GM19023 (cell line): ENCODE results near the gene FARP2.
"Not testable (repeated sequence)": the region's sequence is repeated elsewhere in the genome, so short reads cannot be mapped to it uniquely, and the experiment has no call there.

ENCODE experiments used
- ATAC-seq: cut with Tn5 transposase; IDR thresholded peaks from one replicate; pipeline ENCODE4 v1.9.1; 2021; ENCODE audit warnings: mild to moderate bottlenecking, moderate library complexity; ENCODE audit not compliant: unreplicated experiment

The FARP2 gene, protein sequence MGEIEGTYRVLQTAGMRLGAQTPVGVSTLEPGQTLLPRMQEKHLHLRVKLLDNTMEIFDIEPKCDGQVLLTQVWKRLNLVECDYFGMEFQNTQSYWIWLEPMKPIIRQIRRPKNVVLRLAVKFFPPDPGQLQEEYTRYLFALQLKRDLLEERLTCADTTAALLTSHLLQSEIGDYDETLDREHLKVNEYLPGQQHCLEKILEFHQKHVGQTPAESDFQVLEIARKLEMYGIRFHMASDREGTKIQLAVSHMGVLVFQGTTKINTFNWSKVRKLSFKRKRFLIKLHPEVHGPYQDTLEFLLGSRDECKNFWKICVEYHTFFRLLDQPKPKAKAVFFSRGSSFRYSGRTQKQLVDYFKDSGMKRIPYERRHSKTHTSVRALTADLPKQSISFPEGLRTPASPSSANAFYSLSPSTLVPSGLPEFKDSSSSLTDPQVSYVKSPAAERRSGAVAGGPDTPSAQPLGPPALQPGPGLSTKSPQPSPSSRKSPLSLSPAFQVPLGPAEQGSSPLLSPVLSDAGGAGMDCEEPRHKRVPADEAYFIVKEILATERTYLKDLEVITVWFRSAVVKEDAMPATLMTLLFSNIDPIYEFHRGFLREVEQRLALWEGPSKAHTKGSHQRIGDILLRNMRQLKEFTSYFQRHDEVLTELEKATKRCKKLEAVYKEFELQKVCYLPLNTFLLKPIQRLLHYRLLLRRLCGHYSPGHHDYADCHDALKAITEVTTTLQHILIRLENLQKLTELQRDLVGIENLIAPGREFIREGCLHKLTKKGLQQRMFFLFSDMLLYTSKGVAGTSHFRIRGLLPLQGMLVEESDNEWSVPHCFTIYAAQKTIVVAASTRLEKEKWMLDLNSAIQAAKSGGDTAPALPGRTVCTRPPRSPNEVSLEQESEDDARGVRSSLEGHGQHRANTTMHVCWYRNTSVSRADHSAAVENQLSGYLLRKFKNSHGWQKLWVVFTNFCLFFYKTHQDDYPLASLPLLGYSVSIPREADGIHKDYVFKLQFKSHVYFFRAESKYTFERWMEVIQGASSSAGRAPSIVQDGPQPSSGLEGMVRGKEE

DNA sequence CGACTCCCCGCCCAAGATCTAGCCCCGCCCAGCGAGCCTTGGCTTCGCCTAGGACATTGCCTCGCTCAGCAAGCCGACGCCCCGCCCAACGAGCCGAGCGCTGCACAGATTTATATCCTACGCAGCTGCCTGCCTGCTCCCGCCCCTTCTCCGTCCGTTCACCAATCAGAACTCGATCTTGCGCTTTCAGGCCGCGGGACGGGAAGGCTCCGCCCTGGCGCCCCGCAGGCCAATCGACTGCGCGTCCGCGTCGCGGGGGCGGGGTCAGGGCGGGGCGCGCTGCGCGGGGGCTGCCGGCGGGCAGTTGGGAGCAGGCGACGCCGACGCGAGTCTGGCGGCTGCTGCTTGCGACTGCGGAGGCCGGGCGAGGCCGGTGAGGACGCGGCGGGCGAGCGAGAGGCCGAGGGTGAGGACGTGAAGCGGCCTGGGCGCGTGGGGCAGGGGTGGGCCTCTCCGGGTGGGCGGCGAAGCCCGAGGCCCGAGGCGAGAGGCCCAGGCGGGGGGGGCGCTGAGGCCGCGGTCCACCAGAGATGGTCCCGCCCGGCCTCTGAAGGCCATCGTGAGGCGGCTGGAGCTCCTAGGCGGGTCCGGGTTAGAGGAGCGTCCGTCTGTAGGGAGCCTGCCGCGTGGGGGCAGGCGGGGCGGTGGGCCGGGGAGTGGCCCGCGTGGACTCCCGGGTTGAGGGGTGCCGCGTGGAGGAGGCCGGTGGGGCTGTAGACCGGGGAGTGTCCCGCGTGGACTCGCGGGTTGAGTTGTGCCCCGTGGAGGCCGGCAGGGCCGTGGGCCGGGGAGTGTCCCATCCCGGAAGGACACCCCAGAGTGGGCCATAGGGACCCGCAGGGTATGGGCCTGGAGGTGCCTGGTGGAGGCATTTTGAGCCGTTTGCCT lies at the start of gene FARP2:
TSS of gene FARP2 (plus strand) at position 303 of the 888 bp plus-strand sequence. CDS start 16,823 bp downstream, outside the sequence.
- peak; percentile 83 for ATAC-seq

DNA sequence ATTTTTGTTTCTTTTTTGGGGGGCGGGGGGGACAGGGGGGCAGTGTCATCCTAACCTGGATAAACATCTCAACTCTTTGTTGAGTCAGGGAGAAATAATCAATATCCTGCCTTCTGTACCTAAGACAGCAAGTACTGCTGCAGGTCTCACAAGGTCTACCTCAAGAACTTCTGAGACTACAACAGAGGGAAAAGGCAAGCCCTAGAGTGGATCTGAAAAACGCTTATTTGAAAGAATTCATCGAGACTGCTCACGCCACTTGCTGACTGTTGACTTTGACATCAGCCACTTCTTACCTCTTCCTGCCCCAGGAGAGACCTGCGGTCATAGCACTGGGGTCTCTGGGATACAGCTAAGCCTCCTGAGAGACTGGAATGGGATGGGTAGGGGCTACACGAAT lies 49.0 kb upstream of the FARP2 start:
- ATAC-seq = no peak

DNA sequence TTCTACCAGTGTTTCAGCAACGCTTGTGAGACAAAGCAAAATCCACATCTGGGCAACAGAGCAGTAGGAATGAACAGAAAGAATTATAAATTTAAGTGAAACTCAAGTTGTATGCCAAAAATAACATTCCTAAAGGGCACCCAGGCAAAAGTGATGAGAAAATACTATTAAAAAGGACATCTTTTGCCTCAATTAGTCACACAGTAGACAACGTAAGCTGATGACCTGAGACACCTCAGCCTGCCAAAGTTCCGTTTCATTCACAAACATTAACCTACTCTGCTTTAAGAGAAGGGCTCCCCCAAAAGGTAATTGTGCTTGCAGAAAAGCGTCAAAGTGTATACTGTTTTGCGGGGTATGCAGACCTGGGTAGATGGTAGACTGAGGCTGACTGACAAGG lies 47.8 kb upstream of the FARP2 start:
- no peak for ATAC-seq

DNA sequence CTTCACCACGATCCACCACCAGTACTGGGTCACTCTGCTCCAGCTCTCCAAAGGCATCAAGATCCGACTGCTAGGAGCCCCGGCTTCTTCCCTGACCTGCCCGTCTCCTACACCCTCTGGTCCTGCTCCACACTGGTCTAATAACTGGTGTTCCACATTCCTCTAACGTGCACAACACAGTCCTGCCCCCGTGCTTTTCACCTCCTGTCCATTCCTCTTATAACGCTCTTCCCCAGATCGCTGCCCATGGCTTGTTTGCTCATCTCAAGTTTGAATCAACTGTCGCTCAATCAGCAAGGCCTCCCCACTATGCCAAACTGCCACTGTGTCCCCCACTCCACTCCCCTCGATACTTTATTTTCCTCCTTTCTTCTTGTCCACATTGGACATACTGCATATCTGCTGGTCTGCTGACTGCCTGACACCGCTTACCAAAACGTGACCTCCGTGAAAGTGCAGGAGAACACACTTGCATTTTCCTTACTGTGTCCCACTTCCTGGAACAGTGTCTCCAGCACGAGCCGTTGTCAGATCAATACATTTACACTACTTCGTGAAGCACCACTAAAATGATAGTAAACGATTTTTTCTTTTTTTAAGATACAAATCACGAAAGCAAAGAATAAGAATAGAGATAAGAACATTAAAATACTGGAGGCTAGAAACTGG lies 47.1 kb upstream of the FARP2 start:
- ATAC-seq = no peak

DNA sequence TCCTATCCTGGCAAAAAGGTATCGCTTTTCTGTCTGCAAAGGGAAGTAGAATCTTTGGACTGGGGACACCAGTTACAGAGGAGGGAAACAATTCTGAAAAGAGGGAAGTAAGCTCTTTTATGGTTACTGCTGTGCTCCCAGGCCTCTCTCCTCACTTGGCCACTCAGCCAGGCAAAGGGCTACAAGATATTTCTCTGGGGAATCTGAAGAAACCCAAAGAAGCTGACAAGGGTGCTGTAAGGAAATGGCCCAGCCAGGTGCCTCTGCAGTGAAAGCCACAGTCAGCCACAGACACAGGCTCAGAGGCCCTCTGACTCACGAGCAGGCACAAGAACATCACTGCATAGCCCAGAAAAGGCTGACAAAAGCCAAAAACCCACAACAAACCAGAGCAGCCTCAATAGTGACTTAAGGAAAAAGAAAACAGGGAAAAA lies 46.4 kb upstream of the FARP2 start:
- peak; percentile 37 for ATAC-seq

DNA sequence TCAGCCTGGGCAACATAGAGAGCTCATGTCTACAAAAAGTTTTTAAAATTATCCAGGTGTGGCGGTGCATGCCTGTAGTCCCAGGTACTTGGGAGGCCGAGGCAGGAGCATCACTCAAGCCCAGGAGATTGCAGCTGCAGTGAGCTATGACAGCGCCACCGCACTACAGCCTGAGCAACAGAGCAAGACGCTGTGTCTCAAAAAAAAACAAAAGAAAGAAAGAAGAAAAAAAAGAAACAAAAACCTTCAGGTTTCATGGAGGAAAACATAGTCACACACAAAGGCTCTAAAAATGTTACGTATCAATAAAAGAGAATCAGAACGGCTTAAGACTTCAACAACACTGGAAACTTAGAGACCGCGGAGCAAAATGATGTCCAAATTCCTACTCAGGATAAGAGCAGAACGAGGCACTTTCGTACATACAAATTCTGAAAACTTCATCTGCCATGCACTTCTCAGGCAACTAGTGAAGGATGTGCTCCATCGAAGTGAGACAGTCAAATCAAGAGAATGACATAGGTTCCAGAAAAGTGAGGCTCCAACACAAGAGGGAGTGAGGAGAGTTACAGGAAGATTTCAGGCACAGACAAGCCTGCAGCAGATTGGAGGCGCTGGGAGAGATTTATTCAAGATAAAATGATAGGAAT lies 45.0 kb upstream of the FARP2 start:
- no peak for ATAC-seq

DNA sequence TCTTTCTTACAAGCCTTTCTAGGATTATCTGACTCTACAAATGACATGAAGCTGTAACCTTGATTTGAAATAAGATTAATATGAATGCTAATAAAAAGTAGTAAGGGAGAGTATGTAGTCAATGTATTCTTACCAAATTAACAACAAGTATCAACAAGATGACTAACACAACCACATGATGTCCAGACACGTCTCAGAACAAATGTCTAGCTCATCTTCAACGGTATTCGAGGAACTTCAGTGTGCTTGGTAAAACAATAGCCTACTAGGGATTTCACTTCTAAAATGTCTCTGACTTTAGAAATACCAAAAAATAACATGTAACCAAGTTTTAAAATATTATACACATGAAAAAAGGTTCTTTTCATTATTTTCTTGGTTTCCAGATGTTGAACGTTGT lies 44.0 kb upstream of the FARP2 start:
- ATAC-seq = no peak

DNA sequence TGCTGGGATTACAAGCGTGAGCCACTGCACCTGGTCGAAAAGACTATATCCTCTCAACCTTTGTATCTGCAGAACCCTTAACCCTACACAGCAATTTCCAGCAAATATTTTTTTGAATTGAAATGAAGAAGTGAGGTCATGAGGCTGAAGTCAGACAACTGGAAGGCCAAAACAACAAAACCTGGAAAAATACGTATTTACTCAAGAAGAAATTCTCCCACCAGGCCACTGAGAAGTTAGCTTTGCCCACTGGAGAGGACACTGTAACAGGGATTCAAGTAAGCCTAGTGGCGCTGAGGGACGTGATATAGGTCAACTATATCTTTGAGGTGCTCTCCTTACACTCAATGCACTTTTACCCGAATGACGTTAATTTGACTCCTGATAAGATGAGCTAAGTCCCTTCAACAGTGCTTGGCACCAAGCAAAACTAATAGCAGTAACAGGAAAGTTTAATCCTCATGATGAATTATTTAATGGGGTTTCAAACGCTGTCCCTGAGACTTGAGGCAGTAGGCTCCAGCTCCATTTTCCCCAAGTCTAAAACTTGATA lies 42.5 kb upstream of the FARP2 start:
- ATAC-seq = no peak

DNA sequence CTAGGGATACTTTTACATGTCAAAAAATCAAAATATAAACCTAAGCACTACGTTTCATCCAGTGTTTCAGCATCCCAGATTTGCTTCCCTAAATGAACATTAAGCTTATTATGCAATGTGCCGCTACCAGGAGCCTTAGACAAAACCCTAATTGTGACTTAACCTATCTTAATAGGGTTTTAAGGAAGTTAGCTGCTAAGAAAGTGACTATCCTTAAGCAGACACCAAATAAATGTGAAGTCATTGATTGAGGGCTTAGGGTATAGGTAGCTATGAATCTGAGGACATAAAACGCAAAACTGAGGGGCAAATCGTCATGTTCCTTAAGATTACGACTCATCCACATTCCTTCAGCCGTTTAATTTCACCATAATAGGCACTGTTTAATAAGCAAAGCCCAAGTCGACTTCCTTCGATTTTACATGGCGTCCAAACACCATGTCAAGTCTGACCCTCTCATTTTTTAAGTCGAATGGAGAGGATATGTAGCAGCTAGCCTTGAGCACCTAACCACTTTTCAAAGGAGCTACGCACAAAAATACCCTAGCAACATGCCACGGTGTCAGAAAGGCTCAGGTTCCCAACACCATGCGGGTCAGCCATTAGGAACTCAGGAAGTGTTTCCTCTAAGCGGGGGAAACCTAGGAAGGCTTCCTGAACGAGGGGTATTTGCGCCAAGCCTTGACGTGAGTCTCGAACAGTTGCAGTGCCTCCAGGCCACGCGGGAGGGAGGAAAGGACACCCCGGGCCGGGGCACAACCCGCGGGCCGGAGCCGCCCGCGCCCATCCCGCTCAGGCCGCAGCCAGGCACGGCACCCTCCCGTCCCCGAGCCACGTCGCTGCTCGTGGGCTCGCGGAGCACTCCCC lies 41.6 kb upstream of the FARP2 start:
- no peak for ATAC-seq

DNA sequence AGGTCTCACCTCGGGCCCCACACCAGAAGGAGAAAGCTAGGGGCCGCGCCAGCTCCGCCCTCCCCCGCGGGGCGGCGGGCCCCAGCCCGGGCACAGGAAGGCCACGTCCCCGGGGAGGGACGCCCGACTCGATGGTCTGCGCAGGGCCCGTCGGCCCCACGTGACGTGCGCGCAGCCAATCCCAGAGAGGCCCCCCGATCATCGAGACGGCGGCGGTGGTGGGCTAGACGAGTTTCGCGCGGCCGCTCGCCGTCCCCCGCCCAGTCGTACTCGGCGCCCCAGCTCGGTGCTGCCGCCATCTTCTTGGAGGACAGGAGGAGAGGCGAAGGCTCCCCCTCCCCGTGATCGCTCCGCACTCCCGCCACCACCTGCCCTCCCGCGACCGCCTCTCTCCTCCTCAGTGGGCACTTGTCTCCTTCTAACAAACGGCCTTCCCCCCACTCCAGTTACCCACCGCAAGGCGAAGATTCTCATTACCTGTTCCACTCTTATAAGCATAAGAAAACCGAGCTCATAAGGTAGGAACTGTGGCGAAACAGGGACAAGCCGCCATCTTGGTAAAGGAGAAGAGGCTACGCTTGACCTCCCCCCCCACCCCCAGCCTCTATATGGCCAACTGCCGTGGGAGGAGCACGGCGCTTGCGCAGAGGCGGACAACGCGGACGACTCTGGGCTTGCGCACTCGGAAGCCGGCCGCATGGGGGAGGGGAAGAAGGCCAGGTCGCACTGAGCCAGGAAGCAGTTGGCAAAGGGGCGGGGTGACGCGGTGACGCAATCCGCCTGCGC lies 40.8 kb upstream of the FARP2 start, which contains the start of gene HDLBP:
TSS of gene HDLBP (minus strand) at position 580 of the 786 bp plus-strand sequence. CDS start 48,803 bp downstream, outside the sequence.
- ATAC-seq = peak; percentile 69

DNA sequence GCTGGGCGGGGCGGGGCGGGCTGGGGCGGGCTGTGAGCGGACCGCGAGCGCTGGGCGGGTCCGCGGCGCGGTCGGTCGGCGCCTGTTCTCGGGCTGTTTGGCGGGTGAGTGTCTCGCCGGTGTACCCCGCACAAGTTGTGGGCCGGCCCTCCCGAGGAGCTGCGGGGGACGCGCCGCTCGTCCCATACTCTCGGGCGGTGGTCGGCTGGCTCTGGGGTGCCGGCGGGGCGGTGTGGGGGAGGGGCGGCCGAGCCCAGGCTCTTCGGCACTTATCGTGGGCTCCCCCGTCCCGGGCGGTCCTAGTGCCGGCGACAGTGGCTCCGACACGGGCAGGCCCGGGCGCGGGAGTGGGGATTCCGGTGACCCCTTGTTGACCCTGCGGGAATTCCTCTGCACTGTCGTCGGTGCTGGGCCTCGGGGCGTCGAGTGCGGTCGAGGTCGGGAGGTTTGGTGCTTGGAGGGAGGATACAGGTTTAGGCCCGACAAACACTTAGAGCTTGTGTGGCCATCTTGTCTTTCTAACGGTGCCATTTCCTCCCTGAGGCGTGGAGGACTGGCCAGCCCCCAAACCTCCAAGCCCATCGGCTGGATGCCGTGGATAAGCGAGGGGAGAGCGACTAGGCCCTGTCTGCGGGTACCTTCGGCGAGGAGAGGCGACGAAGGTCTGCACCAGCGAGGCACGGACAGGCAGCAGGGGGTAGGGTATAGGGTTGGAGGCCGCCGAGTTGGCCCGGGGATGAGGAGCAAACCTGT lies 40.0 kb upstream of the FARP2 start, which contains the start of gene SEPTIN2:
TSS of gene SEPTIN2 (plus strand) at position 47 of the 753 bp plus-strand sequence. CDS start 8,308 bp downstream, outside the sequence.
- ATAC-seq = peak; percentile 40

DNA sequence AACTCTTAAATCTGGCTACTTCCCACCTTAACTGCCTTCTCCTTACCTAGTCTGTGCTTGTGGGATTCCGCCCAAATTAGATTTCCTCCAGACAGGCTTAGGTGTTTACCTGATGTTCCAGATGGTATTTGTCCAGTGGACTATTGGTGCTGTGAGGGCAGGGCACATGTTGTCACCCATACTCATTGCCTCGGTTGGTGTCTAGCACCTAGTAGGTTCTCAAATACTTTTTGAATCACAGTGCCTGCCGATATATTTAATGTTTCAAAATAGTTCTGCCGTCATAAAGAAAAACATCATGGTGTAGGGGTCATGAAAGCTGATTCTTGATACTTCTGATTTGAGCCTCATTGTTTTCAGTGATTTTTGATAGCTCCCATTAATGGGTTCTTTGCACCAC lies 39.3 kb upstream of the FARP2 start:
- ATAC-seq = no peak

DNA sequence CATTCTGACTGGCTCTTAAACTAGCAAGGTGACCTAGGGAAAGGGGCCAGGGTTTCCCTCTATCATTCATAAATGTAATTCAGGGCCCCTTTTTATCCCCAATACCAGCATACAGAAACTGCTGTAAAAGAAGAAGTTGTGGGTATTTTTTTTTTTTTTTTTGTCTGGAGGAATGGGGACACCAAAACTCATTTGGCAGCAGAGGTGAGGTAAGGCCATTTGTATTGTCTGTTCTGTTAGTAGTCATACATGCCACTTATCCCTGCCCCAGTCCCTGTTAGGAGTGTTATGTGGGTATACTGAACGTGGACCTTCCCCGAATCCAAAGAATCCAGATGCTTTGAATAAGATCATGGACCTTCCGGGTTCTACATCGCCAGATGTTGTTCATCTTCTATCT lies 38.7 kb upstream of the FARP2 start:
- no peak for ATAC-seq

DNA sequence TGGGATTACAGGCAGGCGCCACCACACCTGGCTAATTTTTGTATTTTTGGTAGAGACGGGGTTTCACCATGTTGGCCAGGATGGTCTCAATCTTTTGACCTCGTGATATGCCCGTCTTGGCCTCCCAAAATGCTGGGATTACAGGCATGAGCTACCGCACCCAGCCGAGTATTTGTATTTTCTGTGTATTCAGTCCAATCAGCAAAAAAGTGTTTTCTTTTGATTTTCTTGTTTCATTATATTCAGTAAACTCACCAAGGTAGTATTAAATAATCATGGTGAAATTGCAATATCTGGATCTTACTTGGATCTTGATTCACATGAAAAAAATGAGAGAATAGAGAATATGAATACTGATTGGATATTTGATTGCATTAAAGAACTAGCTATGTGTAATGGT lies 37.3 kb upstream of the FARP2 start:
- ATAC-seq = not testable (repeated sequence)

DNA sequence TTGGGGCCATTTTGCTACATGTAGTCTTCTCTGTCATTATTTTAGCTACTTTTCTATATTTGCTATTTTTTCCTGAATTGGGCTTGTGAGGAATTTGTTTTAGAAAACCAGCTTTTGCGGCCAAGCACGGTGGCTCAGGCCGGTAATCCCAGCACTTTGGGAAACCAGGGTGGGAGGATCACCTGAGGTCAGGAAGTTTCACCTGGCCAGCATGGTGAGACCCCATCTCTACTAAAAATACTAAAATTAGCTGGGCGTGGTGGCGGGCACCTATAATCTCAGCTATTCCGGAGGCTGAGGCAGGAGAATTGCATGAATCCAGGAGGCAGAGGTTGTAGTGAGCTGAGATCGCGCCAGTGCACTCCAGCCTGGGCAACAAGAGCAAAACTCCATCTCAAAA lies 35.7 kb upstream of the FARP2 start:
- ATAC-seq = no peak

DNA sequence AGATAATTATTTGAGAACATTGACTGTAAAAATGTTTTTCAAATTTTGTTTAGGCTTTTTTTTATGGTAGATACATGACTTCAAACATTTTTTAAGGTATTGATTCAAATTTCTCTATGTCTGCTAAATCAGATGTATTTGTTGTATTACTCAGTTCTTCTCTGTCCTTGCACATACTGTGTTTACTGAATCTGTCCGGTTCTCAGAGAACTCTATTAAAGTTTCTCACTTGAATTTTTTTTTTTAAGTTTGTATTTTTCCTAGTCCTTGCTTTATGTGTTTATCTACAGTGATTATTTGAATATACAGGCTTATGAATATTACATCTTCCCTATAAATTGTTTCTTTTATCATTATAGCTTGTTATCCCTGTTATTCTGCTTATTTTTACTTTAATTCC lies 35.1 kb upstream of the FARP2 start:
- no peak for ATAC-seq
